HCT116 (cell line): ENCODE results near the gene FAM234A. TPM values are rescaled to one million over a fixed set of nuclear protein-coding genes. Genes with fewer than 3 reads are reported as not detected.
"Not testable (repeated sequence)": the region's sequence is repeated elsewhere in the genome, so short reads cannot be mapped to it uniquely, and the experiment has no call there.

Experiments
- ATAC-seq: fragments of 200-7000 bp; cut with Tn5 transposase; 2 replicates; pipeline ENCODE4 v1.9.1; 2020; ENCODE audit warnings: mild to moderate bottlenecking, moderate library complexity
- BruUV-seq: library from RNA; stranded (reverse); fragments of 400-500 nt; replicated peaks from 2 replicates; lab custom pipeline; 2021; lab: Mats Ljungman, UMichigan
- CTCF ChIA-PET: fragments of 300-600 bp; sonication (Branson Sonifier 250); formaldehyde crosslinking; loops from one replicate; lab custom pipeline; 2021; ENCODE audit warnings: antibody characterized with exemption; lab: Charles Lee
- POLR2A ChIA-PET: fragments of 300-600, 350-600 bp; sonication (Branson Sonifier 250); formaldehyde crosslinking; loops from one replicate; lab custom pipeline; 2021; ENCODE audit warnings: antibody characterized with exemption; lab: Charles Lee
- RAD21 ChIA-PET, 2 experiments: fragments of 300-600 bp; sonication (Branson Sonifier 250); formaldehyde crosslinking; loops; one replicate each; lab custom pipeline; 2023; ENCODE audit warnings: low total read pairs in 2 of 2; ENCODE audit not compliant: uncharacterized antibody in 2 of 2, unreplicated experiment in 2 of 2, low non-redundant PET in 1 of 2; lab: Charles Lee
- DNase-seq: peaks from one replicate; pipeline ENCODE4 v3.0.0-alpha.2; 2010; ENCODE audit warnings: low read depth, low spot score
- H2AFZ ChIP-seq: fragments of 200-600 bp; shearing (Covaris generic), sonication (generic); 2 replicates; pipeline ENCODE4 v1.6.1; 2017; ENCODE audit warnings: low read depth, mixed run types, mixed read lengths, antibody characterized with exemption, low read length; ENCODE audit not compliant: poor library complexity, severe bottlenecking
- H3K27ac ChIP-seq: 2 replicates; pipeline ENCODE4 v1.5.1; 2012; ENCODE audit warnings: low read depth, low read length
- H3K27me3 ChIP-seq: fragments of 200-600 bp; sonication (generic); 2 replicates; pipeline ENCODE4 v1.6.1; 2016; ENCODE audit warnings: mixed run types, low read length, mixed read lengths; ENCODE audit not compliant: insufficient read depth
- H3K36me3 ChIP-seq, 2 experiments: fragments of 200-500 bp in 1 of 2; fragments of 200-600 bp in 1 of 2; sonication (Bioruptor generic) in 1 of 2; sonication (generic) in 1 of 2; 2 replicates each; pipeline versions ENCODE4 v1.5.1 to v1.6.1; 2014 to 2016; ENCODE audit warnings: low read length in 2 of 2, inconsistent platforms in 1 of 2, mixed read lengths in 1 of 2, mixed run types in 1 of 2; ENCODE audit not compliant: insufficient read depth in 2 of 2, control insufficient read depth in 1 of 2
- H3K4me1 ChIP-seq, 2 experiments: fragments of 200-600 bp in 1 of 2; sonication (generic) in 1 of 2; 2 replicates each; pipeline versions ENCODE4 v1.5.1 to v1.6.1; 2012 to 2017; ENCODE audit warnings: low read length in 2 of 2, inconsistent platforms in 1 of 2, mild to moderate bottlenecking in 1 of 2, mixed read lengths in 1 of 2, mixed run types in 1 of 2, moderate library complexity in 1 of 2; ENCODE audit not compliant: insufficient read depth in 2 of 2, control insufficient read depth in 1 of 2
- H3K4me2 ChIP-seq: fragments of 200-600 bp; sonication (generic); 2 replicates; pipeline ENCODE4 v1.6.1; 2017; ENCODE audit warnings: mixed run types, low read length, mixed read lengths
- H3K4me3 ChIP-seq, 2 experiments: fragments of 200-600 bp in 1 of 2; sonication (generic) in 1 of 2; replicated peaks in 1 of 2; 2 replicates each; pipeline ENCODE4 v1.5.1; 2011 to 2016; ENCODE audit warnings: low read length in 2 of 2, control low read depth in 1 of 2, low read depth in 1 of 2, mild to moderate bottlenecking in 1 of 2, mixed read lengths in 1 of 2, mixed run types in 1 of 2
- H3K79me2 ChIP-seq: fragments of 200-600 bp; sonication (generic); 2 replicates; pipeline ENCODE4 v1.6.1; 2017; ENCODE audit warnings: mild to moderate bottlenecking, mixed run types, low read length, moderate library complexity, mixed read lengths; ENCODE audit not compliant: insufficient read depth
- H3K9ac ChIP-seq: fragments of 200-600 bp; sonication (generic); 2 replicates; pipeline ENCODE4 v1.6.1; 2016; ENCODE audit warnings: low read length, mixed read lengths
- H3K9me2 ChIP-seq: fragments of 200-600 bp; sonication (generic), shearing (Covaris generic); 2 replicates; pipeline ENCODE4 v1.6.1; 2017; ENCODE audit warnings: mixed run types, mild to moderate bottlenecking, moderate library complexity; ENCODE audit not compliant: insufficient read depth
- H3K9me3 ChIP-seq, 2 experiments: fragments of 200-500 bp in 1 of 2; fragments of 200-600 bp in 1 of 2; sonication (Bioruptor generic) in 1 of 2; sonication (generic) in 1 of 2; 2 replicates each; pipeline ENCODE4 v1.6.1; 2014 to 2017; ENCODE audit warnings: low read length in 2 of 2, mixed read lengths in 2 of 2, inconsistent platforms in 1 of 2, low read depth in 1 of 2, mild to moderate bottlenecking in 1 of 2, mixed run types in 1 of 2, moderate library complexity in 1 of 2; ENCODE audit not compliant: control insufficient read depth in 1 of 2, insufficient read depth in 1 of 2
- H4K20me1 ChIP-seq: fragments of 200-600 bp; sonication (generic), shearing (Covaris generic); 2 replicates; pipeline ENCODE4 v1.6.1; 2017; ENCODE audit warnings: mixed run types, mild to moderate bottlenecking, moderate library complexity; ENCODE audit not compliant: insufficient read depth
- CBX3 ChIP-seq: IDR thresholded peaks from 2 replicates; pipeline ENCODE4 v1.6.1; 2012; ENCODE audit warnings: low read depth
- EGR1 ChIP-seq: IDR thresholded peaks from 2 replicates; pipeline ENCODE4 v1.6.1; 2012; ENCODE audit warnings: low read depth
- ELF1 ChIP-seq: IDR thresholded peaks from 2 replicates; pipeline ENCODE4 v1.6.1; 2012; ENCODE audit warnings: low read depth, borderline replicate concordance
- EZH2 ChIP-seq: fragments of 200-600 bp; sonication (generic); IDR thresholded peaks from 2 replicates; pipeline ENCODE4 v1.6.1; 2017; ENCODE audit warnings: antibody characterized with exemption, mixed run types
- FOSL1 ChIP-seq: IDR thresholded peaks from 2 replicates; pipeline ENCODE4 v1.6.1; 2012; ENCODE audit warnings: low read depth
- JUND ChIP-seq: IDR thresholded peaks from 2 replicates; pipeline ENCODE4 v1.6.1; 2012
- POLR2A ChIP-seq: IDR thresholded peaks from 2 replicates; pipeline ENCODE4 v1.7.0; 2011; ENCODE audit warnings: borderline replicate concordance; ENCODE audit not compliant: insufficient read depth, insufficient read length; ENCODE audit errors: extremely low read depth
- RAD21 ChIP-seq: IDR thresholded peaks from 2 replicates; pipeline ENCODE4 v1.6.1; 2012; ENCODE audit warnings: low read depth, mild to moderate bottlenecking
- ZFX ChIP-seq: fragments of 450-650 bp; IDR thresholded peaks from 2 replicates; pipeline ENCODE4 v1.6.1; 2017
- ZNF274 ChIP-seq: fragments of 200-500 bp; sonication (Bioruptor generic); IDR thresholded peaks from 2 replicates; pipeline ENCODE4 v1.6.1; 2014; ENCODE audit warnings: mild to moderate bottlenecking, low read depth, low read length, inconsistent platforms
- intact Hi-C: fragments of 100-400 bp; cut with micrococcal nuclease; formaldehyde crosslinking; loops from 2 replicates; pipeline ENCODE4 v1.10.0; 2022
- total RNA-seq: library from RNA; stranded (reverse); gene quantifications from one replicate; pipeline ENCODE4 v1.2.1, GENCODE V29; 2021; ENCODE audit not compliant: unreplicated experiment
- TF ChIP-seq, protein P1 (sequence below), 3 experiments: fragments of 200-600 bp in 1 of 3; sonication (generic) in 1 of 3; IDR thresholded peaks in 2 of 3; conservative IDR thresholded peaks in 1 of 3; 2 replicates each; pipeline ENCODE4 v1.5.1; 2012 to 2017; ENCODE audit warnings: low read depth in 2 of 3, low read length in 2 of 3, antibody characterized with exemption in 1 of 3, borderline replicate concordance in 1 of 3, control low read depth in 1 of 3, mild to moderate bottlenecking in 1 of 3, mixed read lengths in 1 of 3, mixed run types in 1 of 3, moderate library complexity in 1 of 3; ENCODE audit not compliant: insufficient read depth in 1 of 3
- TF ChIP-seq, protein P2 (sequence below): IDR thresholded peaks from 2 replicates; pipeline ENCODE4 v1.6.1; 2012

The FAM234A gene
- total RNA-seq, 1 experiment from 2014 or later = 36.4 TPM

DNA sequence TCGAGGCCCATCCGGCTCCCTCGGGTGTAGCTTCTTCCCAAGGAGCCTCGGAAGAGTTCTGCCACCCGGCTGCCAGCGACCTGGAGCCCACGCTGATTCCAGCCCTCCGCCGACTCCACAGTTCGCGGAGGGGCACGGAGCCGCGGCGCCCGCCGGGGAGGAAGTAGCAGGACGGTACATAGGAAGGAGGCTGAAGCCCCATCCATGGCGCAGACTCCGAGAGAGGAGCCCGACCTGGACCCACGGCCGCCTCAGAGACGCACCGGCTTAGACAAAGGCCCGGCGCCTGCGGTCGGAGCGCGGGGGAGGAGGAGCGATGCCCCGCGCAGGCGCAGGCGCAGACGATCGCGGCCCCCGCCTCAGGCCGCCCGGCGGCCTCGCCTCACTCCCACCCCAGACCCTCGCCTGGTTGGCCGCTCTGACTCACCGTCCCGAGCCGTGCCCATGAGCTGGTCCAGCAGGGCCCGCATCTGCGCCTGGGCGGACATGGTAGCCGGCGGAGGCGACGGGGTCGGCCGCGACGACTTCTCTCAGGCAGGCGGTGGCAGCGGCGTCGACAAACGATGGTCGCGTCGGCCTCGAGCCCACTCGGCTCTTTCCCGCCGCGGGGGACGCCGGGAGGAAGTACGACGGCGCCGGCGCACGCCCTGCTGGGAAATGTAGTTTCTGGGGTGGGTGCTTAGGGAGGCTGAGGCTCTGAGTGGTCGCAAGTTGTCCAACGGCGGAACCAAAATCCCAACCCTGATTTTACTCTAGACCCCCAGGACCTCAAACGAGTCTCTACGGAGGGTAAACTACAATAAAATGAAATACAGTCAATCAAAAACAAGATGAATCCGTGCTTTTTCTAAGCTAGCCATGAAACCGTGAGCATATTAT, 5.5 kb upstream of the FAM234A start, which contains the start of gene LUC7L (continued):
- TF ChIP-seq, protein P1, sequence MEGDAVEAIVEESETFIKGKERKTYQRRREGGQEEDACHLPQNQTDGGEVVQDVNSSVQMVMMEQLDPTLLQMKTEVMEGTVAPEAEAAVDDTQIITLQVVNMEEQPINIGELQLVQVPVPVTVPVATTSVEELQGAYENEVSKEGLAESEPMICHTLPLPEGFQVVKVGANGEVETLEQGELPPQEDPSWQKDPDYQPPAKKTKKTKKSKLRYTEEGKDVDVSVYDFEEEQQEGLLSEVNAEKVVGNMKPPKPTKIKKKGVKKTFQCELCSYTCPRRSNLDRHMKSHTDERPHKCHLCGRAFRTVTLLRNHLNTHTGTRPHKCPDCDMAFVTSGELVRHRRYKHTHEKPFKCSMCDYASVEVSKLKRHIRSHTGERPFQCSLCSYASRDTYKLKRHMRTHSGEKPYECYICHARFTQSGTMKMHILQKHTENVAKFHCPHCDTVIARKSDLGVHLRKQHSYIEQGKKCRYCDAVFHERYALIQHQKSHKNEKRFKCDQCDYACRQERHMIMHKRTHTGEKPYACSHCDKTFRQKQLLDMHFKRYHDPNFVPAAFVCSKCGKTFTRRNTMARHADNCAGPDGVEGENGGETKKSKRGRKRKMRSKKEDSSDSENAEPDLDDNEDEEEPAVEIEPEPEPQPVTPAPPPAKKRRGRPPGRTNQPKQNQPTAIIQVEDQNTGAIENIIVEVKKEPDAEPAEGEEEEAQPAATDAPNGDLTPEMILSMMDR (IDR thresholded peaks at IDR 0.05 in 2 of 3, conservative IDR thresholded peaks at IDR 0.05 in 1 of 3; ENCODE audit: borderline replicate concordance in 1 of 3, insufficient read depth in 1 of 3, low read depth in 2 of 3, low read length in 2 of 3) = no peak
- peak; percentile 77 for TF ChIP-seq POLR2A
- no peak for TF ChIP-seq RAD21
- TF ChIP-seq ZNF274 = no peak
- TF ChIP-seq ZFX = peak; percentile 90

DNA sequence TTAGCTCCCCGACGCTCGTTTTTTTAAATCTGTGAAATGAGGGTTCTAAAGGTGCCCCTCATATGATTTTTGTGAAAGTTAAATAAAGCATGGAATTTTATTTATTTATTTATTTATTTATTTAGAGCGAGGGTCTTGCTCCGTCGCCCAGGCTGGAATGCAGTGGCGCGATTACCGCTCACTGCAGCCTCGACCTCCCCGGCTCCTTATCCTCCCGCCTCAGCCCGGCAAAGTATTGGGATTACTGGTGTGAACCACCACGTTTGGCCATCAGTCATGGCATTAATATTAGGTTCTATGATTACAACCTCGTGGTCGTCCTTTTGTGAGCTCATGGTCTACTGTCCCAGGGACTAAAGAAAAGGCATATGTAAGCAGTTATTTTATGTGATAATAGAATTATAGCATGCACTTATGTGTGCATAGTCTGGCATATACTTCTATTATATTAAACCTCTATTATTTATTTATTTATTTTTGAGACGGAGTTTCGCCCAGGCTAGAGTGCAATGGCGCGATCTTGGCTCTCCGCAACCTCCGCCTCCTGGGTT, 4.8 kb upstream of the FAM234A start:
- peaks cover 0 to 9% of the 10 kb centered on the region in 2 experiments; a peak in 2 of 4 replicates for H3K4me1 ChIP-seq
- H3K9me3 ChIP-seq = no peaks in the 10 kb centered on the region
- H3K4me3 ChIP-seq = peak overlapping the region in 1 of 2 experiments; percentile 81; a peak in 3 of 4 replicates
- H3K9ac ChIP-seq = no peak overlapping the region
- ChIA-PET RAD21 (no interaction called here), POLR2A (interaction anchor here (0.8 kb wide), 1 partner anchor 123 kb away, joined by 3 read pairs; the partner anchor contains the start of gene AXIN1), CTCF (no interaction called here)
- H3K4me2 ChIP-seq = peak overlapping the region; percentile 75
- peaks cover 9% of the 10 kb centered on the region; the same call in 1 of the 2 replicates for H4K20me1 ChIP-seq
- intact Hi-C loops = loop anchor here (5.0 kb wide), 1 partner anchor 122 kb away; the partner anchor contains the start of gene AXIN1
- no peaks in the 10 kb centered on the region for H3K27me3 ChIP-seq
- ATAC-seq (no peak), DNase-seq (no peak)
- TF ChIP-seq FOSL1 (no peak), ZNF274 (no peak), CBX3 (no peak), JUND (no peak), EGR1 (no peak), EZH2 (no peak), ZFX (no peak), ELF1 (no peak), RAD21 (no peak)
- TF ChIP-seq, protein P1 (IDR thresholded peaks at IDR 0.05 in 2 of 3, conservative IDR thresholded peaks at IDR 0.05 in 1 of 3; ENCODE audit: borderline replicate concordance in 1 of 3, insufficient read depth in 1 of 3, low read depth in 2 of 3, low read length in 2 of 3) = no peak
- TF ChIP-seq, protein P2, sequence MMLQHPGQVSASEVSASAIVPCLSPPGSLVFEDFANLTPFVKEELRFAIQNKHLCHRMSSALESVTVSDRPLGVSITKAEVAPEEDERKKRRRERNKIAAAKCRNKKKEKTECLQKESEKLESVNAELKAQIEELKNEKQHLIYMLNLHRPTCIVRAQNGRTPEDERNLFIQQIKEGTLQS = no peak
- H3K9me2 ChIP-seq = no peaks in the 10 kb centered on the region
- BruUV-seq = no TSS peak
- H2AFZ ChIP-seq = no peak overlapping the region
- H3K27ac ChIP-seq = no peak overlapping the region
- peaks cover 38% of the 10 kb centered on the region for H3K79me2 ChIP-seq
- peaks cover 15 to 17% of the 10 kb centered on the region in 2 experiments; a peak in 2 of 4 replicates for H3K36me3 ChIP-seq

DNA sequence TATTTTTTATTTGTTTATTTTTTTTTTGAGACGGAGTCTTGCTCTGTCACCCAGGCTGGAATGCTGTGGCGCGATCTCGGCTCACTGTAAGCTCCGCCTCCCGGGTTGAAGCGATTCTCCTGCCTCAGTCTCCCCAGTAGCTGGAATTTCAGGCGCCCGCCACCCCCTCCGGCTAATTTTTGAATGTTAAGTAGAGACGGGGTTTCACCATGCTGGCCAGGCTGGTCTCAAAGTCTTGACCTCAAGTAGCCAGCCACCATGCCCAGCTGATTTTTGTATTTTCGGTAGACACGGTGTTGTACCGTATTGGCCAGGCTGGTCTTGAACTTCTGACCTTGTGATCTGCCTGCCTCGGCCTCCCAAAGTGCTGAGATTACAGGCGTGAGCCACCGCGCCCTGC, 4.3 kb upstream of the FAM234A start:
- intact Hi-C loops, BruUV-seq, H3K27ac ChIP-seq, H3K4me1 ChIP-seq, ATAC-seq, H3K9me2 ChIP-seq, DNase-seq, H3K9me3 ChIP-seq, H3K9ac ChIP-seq, H3K4me3 ChIP-seq, POLR2A ChIA-PET, H4K20me1 ChIP-seq, H3K4me2 ChIP-seq, CTCF ChIA-PET, H3K27me3 ChIP-seq, RAD21 ChIA-PET, H2AFZ ChIP-seq: not testable (repeated sequence)
- peaks cover 15 to 17% of the 10 kb centered on the region in 2 experiments; a peak in 2 of 4 replicates for H3K36me3 ChIP-seq
- peaks cover 35% of the 10 kb centered on the region for H3K79me2 ChIP-seq
